SW 1271 (cell line): ENCODE data around the gene MTIF2.
"Not testable (repeated sequence)": the region's sequence is repeated elsewhere in the genome, so short reads cannot be mapped to it uniquely, and the experiment has no call there.

Source experiments
- DNase-seq, 2 experiments: peaks; one replicate each; lab custom pipeline; 2025; lab: John Stamatoyannopoulos, UW

The MTIF2 gene, protein sequence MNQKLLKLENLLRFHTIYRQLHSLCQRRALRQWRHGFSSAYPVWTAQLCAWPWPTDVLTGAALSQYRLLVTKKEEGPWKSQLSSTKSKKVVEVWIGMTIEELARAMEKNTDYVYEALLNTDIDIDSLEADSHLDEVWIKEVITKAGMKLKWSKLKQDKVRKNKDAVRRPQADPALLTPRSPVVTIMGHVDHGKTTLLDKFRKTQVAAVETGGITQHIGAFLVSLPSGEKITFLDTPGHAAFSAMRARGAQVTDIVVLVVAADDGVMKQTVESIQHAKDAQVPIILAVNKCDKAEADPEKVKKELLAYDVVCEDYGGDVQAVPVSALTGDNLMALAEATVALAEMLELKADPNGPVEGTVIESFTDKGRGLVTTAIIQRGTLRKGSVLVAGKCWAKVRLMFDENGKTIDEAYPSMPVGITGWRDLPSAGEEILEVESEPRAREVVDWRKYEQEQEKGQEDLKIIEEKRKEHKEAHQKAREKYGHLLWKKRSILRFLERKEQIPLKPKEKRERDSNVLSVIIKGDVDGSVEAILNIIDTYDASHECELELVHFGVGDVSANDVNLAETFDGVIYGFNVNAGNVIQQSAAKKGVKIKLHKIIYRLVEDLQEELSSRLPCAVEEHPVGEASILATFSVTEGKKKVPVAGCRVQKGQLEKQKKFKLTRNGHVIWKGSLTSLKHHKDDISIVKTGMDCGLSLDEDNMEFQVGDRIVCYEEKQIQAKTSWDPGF

DNA sequence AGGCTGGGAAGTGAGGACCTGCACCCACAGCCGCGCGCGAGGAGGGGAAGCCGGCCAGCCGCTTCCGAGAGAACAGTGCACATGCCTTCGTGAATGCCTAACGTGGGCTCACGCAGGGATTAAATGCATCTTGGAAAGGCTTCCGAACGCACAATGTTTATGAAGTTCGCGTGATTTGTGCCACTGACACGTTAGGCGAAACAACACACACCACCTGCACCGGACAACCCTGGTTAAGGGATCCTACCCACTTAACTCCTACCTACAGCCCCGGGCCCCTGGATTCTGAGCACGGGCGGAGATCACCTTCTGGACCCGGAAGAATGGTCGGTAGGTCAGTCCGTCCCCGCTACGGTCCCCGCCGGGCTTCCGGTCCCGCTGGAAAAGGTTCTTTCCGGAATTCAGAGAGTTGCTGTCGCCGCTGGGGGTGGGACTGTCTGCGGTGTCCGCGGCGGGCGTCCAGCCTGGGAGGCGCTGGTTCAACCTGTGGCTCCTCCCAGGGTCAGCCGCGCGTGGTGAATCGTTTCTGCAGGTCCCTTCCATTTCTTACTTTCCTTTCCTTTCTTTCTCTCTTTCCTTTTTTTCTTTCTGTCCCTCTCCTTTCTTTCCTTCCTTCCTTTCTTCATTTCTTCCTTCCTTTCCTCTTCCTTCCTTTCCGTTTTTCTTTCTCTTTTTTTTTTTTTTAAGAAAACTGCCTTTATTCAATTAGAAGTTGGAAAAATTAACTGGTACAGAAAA is at the start of gene MTIF2:
TSS of gene MTIF2 (minus strand) at position 325 of the 738 bp plus-strand sequence. CDS start 5,373 bp downstream, outside the sequence.
- peak; percentile 94 to 96 for DNase-seq

DNA sequence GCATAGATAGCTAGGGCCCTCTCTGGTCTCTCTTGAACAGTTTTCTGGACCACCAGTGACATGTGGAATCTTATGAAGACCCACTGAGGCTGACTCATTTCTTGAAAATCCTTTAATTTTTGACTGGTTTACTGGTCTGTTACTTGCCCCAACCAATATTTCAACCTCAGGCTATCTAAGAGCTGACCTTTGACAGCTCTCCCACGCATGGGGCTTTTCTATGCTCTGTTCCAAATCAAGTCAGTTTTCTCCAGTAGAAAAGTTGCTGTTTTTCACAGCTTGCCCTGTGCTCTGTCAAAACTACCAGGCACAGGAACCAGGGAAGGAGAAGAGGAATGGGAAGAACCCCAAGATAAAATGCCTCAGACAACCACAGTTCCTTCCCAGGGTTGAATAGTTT is 46.0 kb upstream of the MTIF2 start:
- no peak for DNase-seq

DNA sequence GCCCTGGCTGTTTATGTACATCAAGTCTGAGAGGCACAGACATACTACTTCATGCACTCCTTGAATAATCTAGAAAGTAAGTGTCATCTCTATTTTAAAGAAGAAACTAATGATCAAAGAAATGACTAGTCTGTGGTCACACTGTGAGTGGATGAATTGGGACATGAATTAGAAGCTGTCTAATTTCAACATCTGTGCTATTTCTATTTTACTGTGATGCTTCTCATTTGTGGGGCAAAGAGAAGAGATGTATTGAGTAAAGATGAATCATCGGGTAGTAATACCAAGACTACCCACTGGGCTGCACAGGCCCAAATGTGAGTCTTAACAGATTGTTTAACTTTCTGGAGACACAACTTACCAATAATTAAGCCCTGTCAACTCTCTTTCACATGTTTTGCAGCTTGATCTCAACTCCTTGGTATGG is 42.4 kb upstream of the MTIF2 start:
- DNase-seq: no peak

DNA sequence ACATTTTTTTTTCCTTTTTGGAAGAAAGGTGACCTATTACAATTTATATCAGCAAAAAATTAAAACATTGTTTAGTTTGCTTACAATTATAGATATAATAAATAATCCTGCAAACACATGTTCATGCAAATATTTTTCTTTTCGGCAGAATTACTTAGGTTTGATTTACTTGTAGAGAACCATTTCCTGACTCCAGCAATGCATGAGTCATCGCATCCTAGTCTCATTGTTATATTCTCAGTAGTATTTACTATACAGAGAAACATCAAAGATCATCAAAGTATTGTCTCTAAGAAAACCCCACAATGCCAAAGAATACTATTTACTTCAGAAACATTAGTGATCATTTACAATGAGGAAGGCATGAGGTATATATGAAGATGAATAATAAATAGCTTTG is 40.4 kb upstream of the MTIF2 start:
- peak in 1 of 2 experiments; percentile 41 for DNase-seq

DNA sequence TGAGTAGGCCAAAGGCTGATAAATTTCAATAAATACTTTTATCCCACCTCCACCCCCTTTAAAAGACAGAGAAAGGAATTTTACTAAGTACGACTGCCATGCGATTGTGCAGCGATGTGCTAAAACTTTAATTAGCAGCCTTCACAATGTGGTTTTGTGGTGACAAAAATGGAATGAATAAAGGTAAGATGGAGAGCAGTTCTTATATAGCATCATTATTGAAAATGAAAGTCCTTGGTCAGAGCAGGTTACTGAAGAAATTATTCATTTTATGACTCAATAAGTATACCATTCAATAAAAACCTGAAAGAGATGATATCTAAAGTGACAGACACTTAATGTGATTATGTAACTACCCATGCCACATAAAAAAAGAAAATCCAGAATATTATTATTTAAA is 33.2 kb upstream of the MTIF2 start:
- no peak for DNase-seq

DNA sequence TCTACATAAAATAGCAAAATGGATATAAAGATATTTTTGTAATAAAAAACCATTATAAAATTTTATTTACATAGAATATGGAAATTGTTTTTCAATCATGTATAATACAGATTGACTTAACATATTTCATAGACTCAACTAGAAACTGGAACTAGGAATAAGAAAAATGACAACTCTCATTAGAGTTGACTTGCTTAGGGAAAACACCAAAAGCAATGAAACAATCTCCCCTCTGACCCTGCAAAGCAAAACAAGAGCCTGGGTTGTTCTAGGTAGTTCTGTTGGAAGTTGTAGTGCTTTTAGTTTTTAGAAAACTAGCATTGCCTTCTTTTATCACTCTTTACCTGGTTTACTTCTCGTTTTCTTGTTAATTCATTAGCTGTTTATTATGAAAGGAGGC is 32.2 kb upstream of the MTIF2 start:
- DNase-seq: no peak

DNA sequence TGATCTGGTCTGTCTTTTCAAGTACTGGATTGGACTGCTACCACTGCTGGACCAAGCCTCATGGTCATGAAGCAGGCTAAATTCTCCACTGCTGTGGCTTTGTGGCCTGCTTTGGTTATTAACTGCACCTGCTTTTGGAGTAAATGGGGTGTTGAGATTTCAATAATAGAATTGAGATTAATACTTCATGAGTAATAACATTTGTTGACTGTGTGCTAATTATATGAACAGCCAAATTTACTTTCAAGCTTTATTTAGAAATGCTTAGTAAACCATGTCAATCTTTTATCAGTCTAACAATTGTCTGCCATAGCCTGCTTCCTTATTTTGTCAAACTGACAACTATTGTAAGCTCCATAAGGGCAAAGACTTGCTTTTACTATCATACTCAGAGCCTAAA is 27.4 kb upstream of the MTIF2 start:
- DNase-seq: no peak

DNA sequence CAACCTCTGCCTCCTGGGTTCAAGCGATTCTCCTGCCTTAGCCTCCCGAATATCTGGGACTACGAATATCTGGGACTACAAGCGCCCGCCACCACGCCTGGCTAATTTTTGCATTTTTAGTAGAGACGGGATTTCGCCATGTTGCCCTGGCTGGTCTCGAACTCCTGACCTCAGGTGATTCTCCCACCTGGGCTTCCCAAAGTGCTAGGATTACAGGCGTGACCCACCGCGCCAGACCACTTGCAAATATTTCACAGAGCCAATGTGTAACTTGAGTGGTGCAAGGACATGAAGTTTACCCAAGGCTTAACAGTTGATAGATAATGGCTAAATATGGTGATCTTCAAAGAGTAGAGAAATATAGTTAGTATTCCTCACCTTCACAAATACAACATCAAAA is 14.1 kb upstream of the MTIF2 start:
- no peak for DNase-seq

DNA sequence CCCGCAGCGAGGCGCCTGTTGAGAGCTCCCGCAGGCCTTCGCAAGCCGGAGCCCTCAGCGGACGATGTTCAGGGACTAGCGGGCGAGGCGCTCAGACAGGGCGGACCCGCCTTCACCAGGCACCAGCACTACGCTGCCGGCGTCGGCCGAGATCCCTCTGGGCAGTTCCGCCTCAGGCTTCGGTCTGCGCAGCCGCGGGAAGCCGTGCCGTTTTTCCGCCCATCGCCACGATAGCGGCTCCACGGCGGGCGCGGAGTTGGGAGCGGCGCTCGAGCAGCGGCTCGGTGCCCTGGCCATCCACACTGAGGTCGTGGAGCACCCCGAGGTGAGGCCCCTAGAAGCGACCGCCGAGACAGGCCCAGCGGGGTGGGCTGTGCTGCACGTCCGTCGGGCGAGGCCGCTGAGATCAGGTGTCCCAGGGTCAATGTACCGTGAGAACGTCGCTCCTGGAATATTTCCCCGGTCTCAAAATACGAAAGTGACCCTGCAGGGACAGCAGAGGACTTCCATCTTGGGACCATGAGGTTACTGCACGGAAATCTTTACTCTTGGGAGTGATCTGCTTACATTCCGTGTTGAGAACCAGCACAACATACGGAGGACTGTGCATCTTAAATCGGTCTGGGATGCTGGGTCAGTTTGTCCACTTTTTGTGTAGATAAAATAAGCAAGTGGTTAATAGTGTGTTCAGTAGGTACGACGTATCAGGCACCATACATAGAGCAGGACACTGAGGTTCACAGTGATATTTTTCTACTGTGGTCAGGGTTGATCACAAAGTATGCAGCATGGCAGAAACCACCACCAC is 13.3 kb upstream of the MTIF2 start:
- peak; percentile 56 to 74 for DNase-seq

DNA sequence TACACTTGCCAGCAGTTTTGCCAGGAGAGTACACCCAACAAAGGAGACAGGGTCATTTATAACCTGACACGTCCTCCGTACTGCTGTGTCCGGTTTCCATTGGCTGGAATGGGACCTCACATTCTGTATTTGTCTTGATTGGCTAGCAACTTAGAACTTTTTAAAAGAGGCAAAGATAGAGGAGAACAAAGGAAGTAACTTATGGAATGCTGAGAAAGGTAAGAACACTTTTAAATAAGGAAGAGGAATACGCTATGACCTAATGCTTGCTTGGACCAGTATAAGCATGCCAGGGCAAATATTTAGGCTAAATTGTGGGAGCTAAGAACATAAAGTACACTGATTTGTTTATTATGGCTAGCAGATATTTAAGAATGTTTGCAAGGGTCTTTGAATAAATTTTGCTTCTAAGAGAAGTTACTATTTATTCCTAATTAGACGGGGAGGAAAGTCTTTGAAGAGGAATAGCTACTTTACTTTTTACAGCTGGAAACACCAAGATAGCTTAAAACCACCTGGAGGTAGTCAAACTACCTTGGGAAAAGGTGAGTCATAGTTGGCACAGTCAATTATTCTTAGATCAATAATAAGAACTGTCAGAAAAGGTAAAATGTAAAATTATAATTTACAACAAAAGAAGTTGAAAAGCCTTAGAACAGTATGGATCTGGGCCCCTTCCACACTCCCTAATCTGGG is 12.0 kb upstream of the MTIF2 start:
- DNase-seq: not testable (repeated sequence)

DNA sequence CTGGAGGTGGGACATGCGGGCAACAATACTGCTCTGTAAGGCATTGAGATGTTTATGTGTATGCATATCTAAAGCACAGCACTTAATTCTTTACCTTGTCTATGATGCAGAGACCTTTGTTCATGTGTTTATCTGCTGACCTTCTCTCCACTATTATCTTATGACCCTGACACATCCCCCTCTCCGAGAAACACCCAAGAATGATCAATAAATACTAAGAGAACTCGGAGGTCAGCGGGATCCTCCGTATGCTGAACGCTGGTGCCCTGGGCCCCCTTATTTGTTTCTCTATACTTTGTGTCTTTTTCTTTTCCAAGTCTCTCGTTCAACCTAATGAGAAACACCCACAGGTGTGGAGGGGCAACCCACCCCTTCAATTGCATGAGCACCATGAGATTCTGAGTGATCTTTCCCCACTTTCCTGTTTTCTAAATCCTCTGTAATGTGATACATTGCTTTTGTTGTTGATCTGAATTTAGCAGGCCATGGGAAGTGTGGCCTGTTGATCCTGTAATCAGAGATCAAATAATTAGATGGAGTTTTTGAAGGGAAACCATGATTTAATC is 10.9 kb upstream of the MTIF2 start:
- DNase-seq: not testable (repeated sequence)

DNA sequence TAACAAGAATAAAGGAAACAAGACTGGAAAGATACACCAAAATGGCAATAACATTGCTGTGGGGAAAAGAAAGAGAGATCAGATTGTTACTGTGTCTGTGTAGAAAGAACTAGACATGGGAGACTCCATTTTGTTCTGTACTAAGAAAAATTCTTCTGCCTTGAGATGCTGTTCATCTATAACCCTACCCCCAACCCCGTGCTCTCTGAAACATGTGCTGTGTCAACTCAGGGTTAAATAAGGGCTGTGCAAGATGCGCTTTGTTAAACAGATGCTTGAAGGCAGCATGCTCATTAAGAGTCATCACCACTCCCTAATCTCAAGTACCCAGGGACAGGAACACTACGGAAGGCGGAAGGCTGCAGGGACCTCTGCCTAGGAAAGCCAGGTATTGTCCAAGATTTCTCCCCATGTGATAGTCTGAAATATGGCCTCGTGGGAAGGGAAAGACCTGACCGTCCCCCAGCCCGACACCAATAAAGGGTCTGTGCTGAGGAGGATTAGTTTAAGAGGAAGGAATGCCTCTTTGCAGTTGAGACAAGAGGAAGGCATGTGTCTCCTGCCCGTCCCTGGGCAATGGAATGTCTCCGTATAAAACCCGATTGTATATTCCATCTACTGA is 10.3 kb upstream of the MTIF2 start:
- not testable (repeated sequence) for DNase-seq

DNA sequence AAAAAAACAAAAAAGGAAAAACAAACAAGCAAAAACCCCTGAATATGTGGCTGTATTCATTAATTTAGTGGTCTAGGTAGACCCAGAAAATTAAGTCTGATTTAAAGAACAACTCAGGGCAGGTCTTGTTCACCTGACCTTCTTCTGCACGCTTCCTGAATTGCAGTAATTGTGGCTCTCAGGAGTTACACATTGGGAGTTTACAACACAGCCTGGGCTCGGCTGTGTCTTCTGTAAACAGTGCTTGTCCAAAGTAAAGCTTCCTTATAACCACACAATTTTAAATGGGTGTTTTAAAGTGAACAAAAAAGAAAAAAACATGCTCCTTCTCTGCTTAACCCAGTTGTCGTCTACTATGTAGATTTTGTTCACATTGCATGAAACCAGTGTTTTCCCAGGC is 8.3 kb upstream of the MTIF2 start:
- DNase-seq: no peak

DNA sequence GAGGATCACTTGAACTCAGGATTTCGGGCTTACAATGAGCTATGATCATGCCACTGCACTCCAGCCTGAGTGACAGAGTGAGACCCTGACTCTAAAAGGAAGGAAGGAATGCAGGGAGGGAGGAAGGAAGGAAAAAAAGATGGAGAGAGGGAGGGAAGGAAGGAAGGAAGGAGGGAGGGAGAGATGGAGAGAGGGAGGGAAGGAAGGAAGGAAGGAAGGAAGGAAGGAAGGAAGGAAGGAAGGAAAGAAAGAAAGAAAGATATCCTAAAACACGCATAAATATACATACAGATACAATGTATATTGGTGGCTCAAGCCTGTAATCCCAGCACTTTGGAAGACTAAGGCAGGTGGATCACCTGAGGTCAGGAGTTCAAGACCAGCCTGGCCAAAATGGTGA is 5.3 kb upstream of the MTIF2 start:
- not testable (repeated sequence) for DNase-seq

DNA sequence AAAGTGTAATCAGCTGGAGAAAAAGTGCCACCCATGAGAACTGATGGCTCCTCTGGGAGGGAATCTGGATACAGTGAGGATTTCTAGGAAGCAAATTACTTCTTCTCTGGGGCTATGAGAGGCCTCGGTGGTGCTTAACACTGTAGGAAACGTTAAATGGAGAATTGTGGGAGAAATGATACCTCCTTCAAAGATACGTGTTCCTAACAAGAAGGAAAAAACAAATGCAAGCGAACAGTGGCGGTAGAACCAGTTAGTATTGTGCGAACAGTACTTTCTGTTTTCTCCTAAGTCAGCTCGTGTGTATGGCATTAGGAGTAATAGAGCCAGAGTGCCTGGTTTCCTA is 587 bp upstream of the MTIF2 start:
- DNase-seq: no peak

DNA sequence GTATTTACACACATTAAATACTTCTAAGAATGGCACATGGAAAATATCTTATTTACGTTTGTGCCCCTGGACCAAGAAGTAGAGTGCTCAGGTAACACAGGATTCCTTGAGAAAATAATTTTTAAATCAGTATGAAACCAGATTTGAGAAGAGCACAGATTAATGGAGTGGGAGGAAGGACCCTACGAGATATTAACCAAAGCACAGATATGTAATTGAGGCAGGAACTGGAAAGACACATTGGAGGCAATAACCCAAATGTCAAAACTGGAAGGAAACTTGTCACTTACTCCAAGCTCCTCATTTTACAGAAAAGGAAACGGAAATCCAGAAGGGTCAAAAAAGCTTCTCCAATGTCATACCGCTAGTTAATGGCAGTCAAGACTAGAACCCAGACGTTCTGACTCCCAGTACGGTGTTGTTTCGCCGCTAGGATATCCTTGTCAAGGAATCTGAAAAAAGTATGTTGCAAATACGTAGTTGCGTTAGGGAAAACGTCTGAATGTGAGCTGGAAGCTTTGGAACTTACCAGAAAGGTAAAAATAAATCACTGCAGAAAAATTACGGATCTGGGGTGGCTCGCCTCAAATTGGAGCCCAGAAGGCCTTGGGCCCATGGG is 634 bp downstream of the MTIF2 start:
- peak in 1 of 2 experiments; percentile 33 for DNase-seq

DNA sequence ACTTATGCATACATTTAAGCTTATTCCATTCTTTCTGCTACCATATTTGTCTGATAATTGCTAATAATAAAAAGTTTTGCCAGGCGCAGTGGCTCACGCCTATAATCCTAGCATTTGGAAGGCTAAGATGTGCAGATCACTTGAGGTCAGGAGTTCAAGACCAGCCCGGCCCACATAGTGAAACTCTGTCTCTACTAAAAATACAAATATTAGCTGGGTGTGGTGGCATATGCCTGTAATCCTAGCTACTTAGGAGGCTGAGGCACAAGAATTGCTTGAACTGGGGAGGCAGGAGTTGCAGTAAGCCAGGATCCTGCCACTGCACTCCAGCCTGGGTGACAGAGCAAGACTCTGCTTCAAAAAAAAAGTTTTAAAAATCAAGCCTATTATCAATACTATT is 9.4 kb downstream of the MTIF2 start:
- not testable (repeated sequence) for DNase-seq

DNA sequence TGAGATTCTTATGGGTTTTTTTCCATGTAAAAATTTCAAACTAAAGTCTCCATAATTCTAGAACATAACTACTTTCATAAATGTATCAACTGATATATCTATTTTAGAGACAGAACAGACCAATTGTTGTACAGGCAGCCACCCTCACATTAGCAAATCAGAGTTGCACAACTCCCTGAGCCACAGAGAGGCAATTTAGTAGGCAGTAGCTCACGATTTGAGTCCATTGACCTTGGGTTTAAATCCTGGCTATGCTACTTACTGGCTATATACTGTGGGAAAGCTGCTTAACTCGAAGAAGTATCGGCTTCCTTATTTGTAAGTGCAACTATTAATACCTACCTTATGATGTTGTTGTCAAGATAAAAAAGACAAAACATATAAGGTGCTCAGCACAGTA is 16.2 kb downstream of the MTIF2 start:
- DNase-seq: no peak

DNA sequence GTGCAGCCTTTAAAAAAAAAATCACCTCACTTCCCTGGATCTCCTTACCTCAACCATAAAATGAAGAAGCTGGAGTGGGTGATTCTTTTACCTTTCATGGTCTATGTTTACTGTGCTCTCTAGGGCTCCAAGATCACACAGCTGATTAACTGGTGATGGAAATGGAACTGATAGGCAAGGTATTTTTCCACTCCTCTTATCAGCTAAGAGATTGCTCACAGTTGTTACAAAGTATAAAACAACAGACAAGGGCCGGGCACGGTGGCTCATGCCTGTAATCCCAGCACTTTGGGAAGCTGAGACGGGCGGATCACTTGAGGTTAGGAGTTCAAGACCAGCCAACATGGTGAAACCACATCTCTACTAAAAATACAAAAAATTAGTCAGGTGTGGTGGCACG is 22.0 kb downstream of the MTIF2 start:
- no peak for DNase-seq

DNA sequence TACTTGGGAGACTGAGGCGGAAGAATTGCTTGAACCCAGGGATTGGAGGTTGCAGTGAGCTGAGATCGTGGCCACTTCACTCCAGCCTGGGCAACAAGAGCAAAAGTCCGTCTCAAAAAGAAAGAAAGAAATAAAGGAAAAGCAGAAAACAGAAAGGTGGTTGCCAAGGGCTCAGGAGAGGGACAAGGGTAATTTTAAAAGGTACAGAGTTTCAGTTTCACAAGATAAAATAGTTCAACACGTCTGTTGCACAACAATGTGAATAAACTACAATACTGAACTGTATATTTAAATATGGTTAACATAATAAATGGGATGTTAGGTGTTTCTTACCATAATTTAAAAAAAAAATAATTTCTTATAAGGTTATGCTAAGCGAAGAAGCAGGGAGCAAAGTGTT is 23.6 kb downstream of the MTIF2 start:
- no peak for DNase-seq
